Measurements from ENCODE around the gene MAP2K7. TPM values are rescaled to one million over a fixed set of nuclear protein-coding genes. Genes with fewer than 3 reads are reported as not detected.

Gene MAP2K7
- total RNA-seq, 1 experiment from 2014 or later, result 54.0 TPM

- H3K4me3 ChIP-seq, result no peak overlapping the region
- H3K4me1 ChIP-seq (replicated peaks; ENCODE audit: insufficient read depth), result peaks cover 7% of the 10 kb centered on the region; the same call in 1 of the 2 replicates
- peaks cover 13% of the 10 kb centered on the region for H3K79me2 ChIP-seq (ENCODE audit: low read depth)
- no peaks in the 10 kb centered on the region for H3K9me2 ChIP-seq (ENCODE audit: insufficient read depth)
- no peaks in the 10 kb centered on the region for H3K36me3 ChIP-seq (ENCODE audit: low read depth)
- H3K27me3 ChIP-seq (ENCODE audit: insufficient read depth, low read depth), result no peaks in the 10 kb centered on the region
- TF ChIP-seq, protein P1, sequence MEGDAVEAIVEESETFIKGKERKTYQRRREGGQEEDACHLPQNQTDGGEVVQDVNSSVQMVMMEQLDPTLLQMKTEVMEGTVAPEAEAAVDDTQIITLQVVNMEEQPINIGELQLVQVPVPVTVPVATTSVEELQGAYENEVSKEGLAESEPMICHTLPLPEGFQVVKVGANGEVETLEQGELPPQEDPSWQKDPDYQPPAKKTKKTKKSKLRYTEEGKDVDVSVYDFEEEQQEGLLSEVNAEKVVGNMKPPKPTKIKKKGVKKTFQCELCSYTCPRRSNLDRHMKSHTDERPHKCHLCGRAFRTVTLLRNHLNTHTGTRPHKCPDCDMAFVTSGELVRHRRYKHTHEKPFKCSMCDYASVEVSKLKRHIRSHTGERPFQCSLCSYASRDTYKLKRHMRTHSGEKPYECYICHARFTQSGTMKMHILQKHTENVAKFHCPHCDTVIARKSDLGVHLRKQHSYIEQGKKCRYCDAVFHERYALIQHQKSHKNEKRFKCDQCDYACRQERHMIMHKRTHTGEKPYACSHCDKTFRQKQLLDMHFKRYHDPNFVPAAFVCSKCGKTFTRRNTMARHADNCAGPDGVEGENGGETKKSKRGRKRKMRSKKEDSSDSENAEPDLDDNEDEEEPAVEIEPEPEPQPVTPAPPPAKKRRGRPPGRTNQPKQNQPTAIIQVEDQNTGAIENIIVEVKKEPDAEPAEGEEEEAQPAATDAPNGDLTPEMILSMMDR (conservative IDR thresholded peaks at IDR 0.05), result no peak
- TF ChIP-seq EZH2 (IDR thresholded peaks at IDR 0.05; ENCODE audit: low read depth), result no peak
- H2AFZ ChIP-seq, result no peak overlapping the region
- H3K4me2 ChIP-seq, result no peak overlapping the region
- no peak overlapping the region for H3K27ac ChIP-seq
- intact Hi-C loops (cut with micrococcal nuclease; ENCODE audit: unreplicated experiment), result no loop called here
- H3F3A ChIP-seq (ENCODE audit: insufficient read depth, low read depth), result peaks cover 14% of the 10 kb centered on the region; the same call in 1 of the 2 replicates
- H4K20me1 ChIP-seq (ENCODE audit: insufficient read depth), result peaks cover 10% of the 10 kb centered on the region
- H3K9me3 ChIP-seq (ENCODE audit: insufficient read depth, low read depth), result no peaks in the 10 kb centered on the region
- ChIA-PET POLR2A (ENCODE audit: unreplicated experiment) (no interaction called here), CTCF (no interaction called here)
- peak in 1 of 2 experiments; percentile 55 for DNase-seq
- BruUV-seq (replicated peaks), result no TSS peak
Measured at GRCh38 chr19:7947939-7948338, 44.3 kb downstream of the MAP2K7 start.

DNA sequence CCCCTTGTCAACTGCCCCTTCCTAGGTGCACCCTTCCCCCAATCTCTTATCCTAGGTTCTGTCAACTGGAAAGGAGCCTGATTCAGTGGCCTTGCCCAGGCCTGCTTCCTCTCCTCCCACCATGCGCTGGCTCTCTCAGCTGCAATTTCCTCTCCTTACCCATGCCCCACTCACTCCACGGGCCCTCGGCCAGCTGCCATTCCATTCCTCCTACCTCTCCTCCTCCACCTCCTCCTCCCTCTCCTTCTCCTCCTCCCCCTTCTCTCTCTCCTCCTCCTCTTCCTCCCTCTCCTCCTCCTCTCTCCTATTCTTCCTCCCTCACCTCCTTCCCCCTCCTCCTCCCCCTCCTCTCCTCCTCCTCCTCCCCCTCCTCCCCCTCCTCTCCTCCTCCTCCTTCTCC, 49.4 kb downstream of the MAP2K7 start:
- no peak overlapping the region for H3K4me2 ChIP-seq
- CTCF ChIA-PET, result no interaction called here
- H3F3A ChIP-seq (ENCODE audit: insufficient read depth, low read depth), result peaks cover 20% of the 10 kb centered on the region; the same call in 1 of the 2 replicates
- H2AFZ ChIP-seq, result no peak overlapping the region
- no peaks in the 10 kb centered on the region for H3K9me2 ChIP-seq (ENCODE audit: insufficient read depth)
- H3K9me3 ChIP-seq (ENCODE audit: insufficient read depth, low read depth), result no peaks in the 10 kb centered on the region
- no TSS peak for BruUV-seq (replicated peaks)
- H3K27me3 ChIP-seq (ENCODE audit: insufficient read depth, low read depth), result no peaks in the 10 kb centered on the region
- H3K27ac ChIP-seq, result no peak overlapping the region
- DNase-seq, result no peak
- H3K4me3 ChIP-seq, result no peak overlapping the region
- TF ChIP-seq, protein P1 (conservative IDR thresholded peaks at IDR 0.05), result no peak
- no peak for TF ChIP-seq EZH2 (IDR thresholded peaks at IDR 0.05; ENCODE audit: low read depth)
- no peaks in the 10 kb centered on the region for H3K4me1 ChIP-seq (replicated peaks; ENCODE audit: insufficient read depth)
- intact Hi-C loops (cut with micrococcal nuclease; ENCODE audit: unreplicated experiment), result no loop called here
- POLR2A ChIA-PET (ENCODE audit: unreplicated experiment), result no interaction called here
- H3K79me2 ChIP-seq (ENCODE audit: low read depth), result no peaks in the 10 kb centered on the region
- no peaks in the 10 kb centered on the region for H3K36me3 ChIP-seq (ENCODE audit: low read depth)
- 0 out of 2 replicates have a peak, but pooled peaks cover 7% of the 10 kb centered on the region for H4K20me1 ChIP-seq (ENCODE audit: insufficient read depth)

DNA sequence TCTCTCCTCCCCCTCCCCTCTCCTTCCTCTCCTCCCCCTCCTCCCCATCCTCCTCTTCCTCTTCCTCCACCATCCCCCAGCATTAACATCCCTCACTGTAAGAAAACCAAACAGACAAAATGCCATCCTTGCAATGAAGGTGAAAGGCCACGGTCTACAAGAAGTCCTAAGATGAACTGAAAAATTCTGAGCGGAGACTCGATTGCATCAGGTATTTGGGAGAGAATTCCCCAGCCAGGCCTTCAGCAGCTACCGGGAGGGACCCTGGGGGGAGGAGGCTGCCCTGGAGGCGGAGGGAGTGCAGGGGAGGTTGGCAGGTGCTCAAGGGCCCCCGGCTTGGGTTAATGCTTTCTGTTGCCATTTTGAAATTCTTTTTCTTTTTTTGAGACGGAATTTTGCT, 49.9 kb downstream of the MAP2K7 start:
- no peak overlapping the region for H2AFZ ChIP-seq
- H3K79me2 ChIP-seq (ENCODE audit: low read depth), result no peaks in the 10 kb centered on the region
- POLR2A ChIA-PET (ENCODE audit: unreplicated experiment), result no interaction called here
- H3K4me2 ChIP-seq, result no peak overlapping the region
- no peak for DNase-seq
- CTCF ChIA-PET, result no interaction called here
- intact Hi-C loops (cut with micrococcal nuclease; ENCODE audit: unreplicated experiment), result no loop called here
- H3K36me3 ChIP-seq (ENCODE audit: low read depth), result no peaks in the 10 kb centered on the region
- 0 out of 2 replicates have a peak, but pooled peaks cover 7% of the 10 kb centered on the region for H4K20me1 ChIP-seq (ENCODE audit: insufficient read depth)
- TF ChIP-seq, protein P1 (conservative IDR thresholded peaks at IDR 0.05), result no peak
- TF ChIP-seq EZH2 (IDR thresholded peaks at IDR 0.05; ENCODE audit: low read depth), result no peak
- H3K27ac ChIP-seq, result no peak overlapping the region
- no peaks in the 10 kb centered on the region for H3K4me1 ChIP-seq (replicated peaks; ENCODE audit: insufficient read depth)
- H3K27me3 ChIP-seq (ENCODE audit: insufficient read depth, low read depth), result no peaks in the 10 kb centered on the region
- H3F3A ChIP-seq (ENCODE audit: insufficient read depth, low read depth), result peaks cover 20% of the 10 kb centered on the region; the same call in 1 of the 2 replicates
- H3K4me3 ChIP-seq, result no peak overlapping the region
- BruUV-seq (replicated peaks), result no TSS peak
- H3K9me2 ChIP-seq (ENCODE audit: insufficient read depth), result no peaks in the 10 kb centered on the region
- no peaks in the 10 kb centered on the region for H3K9me3 ChIP-seq (ENCODE audit: insufficient read depth, low read depth)
